Skeletal muscle tissue (tissue), 4 donors: ENCODE data around the gene BCL10. TPM values are rescaled to one million over a fixed set of nuclear protein-coding genes. Genes with fewer than 3 reads are reported as not detected.

Experiments used
- H3K27ac ChIP-seq: one replicate; pipeline ENCODE4 v1.7.0; 2013; ENCODE audit warnings: mild to moderate bottlenecking, low read depth, low read length, inconsistent platforms
- H3K27me3 ChIP-seq, 3 donors: one replicate each; pipeline ENCODE4 v1.7.0; 2013; ENCODE audit warnings: low read length in 3 of 3; ENCODE audit not compliant: control insufficient read depth in 3 of 3, insufficient read depth in 3 of 3
- H3K36me3 ChIP-seq, 3 donors: one replicate each; pipeline ENCODE4 v1.7.0; 2013; ENCODE audit warnings: low read length in 3 of 3; ENCODE audit not compliant: control insufficient read depth in 3 of 3, insufficient read depth in 3 of 3
- H3K4me1 ChIP-seq, 3 donors: one replicate each; pipeline ENCODE4 v1.7.0; 2013; ENCODE audit warnings: low read length in 3 of 3, mild to moderate bottlenecking in 3 of 3; ENCODE audit not compliant: control insufficient read depth in 3 of 3, insufficient read depth in 3 of 3
- H3K4me3 ChIP-seq, 3 donors: one replicate each; pipeline ENCODE4 v1.7.0; 2013; ENCODE audit warnings: low read length in 3 of 3
- H3K9ac ChIP-seq, 3 donors: one replicate each; pipeline ENCODE4 v1.7.0; 2013; ENCODE audit warnings: low read length in 3 of 3, mild to moderate bottlenecking in 3 of 3, moderate library complexity in 2 of 3, low read depth in 1 of 3
- H3K9me3 ChIP-seq, 3 donors: one replicate each; pipeline ENCODE4 v1.7.0; 2013; ENCODE audit warnings: low read length in 3 of 3; ENCODE audit not compliant: control insufficient read depth in 3 of 3
- total RNA-seq: library from RNA; depleted of rRNA; stranded (reverse); fragments of >200 nt; gene quantifications from one replicate; pipeline ENCODE4 v1.2.3, GENCODE V29; 2014
- donor health status: Osteomylitis.

The BCL10 gene
- total RNA-seq = 15.7 TPM

GRCh38 chr1:85276215-85276977 is at the start of gene BCL10:
BCL10 (minus strand) TSS chr1:85276632; CDS start chr1:85276352, 280 bp downstream.
- H3K36me3 ChIP-seq = peaks cover 0 to 2% (median 0%) of the 10 kb centered on the region in 3 donors
- peak within 1 kb of the TSS; percentile 93 to 99 (median 97) for H3K9ac ChIP-seq
- H3K27me3 ChIP-seq = no peaks in the 10 kb centered on the region
- peaks cover 15 to 32% (median 19%) of the 10 kb centered on the region in 3 donors for H3K4me1 ChIP-seq
- peak within 1 kb of the TSS; percentile 97 to 100 (median 99) for H3K4me3 ChIP-seq
- H3K27ac ChIP-seq = peak within 1 kb of the TSS; percentile 96
- H3K9me3 ChIP-seq = no peaks in the 10 kb centered on the region

DNA sequence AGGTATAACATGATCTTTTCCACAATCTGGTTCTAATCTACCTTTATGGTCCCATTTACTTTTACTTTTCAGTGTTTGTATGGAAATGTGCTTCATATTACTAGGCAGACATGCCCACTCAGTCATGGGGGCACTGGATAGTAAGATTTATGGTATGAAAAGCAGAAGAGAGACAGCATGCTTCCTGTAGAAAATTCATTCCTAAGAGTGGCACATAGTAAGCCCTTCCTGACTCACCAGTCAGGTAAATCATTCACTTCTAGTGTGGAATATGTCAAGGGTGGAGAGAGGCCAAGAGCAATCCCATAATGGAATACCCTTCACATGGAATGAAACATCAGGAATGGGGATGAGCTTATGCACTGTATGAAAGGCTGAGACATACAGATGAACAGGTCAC is 49.5 kb upstream of the BCL10 start:
- Histone ChIP-seq H3K9ac (no peak overlapping the region), H3K4me1 (peaks cover 15 to 20% (median 18%) of the 10 kb centered on the region in 3 donors), H3K27ac (no peak overlapping the region), H3K4me3 (no peak overlapping the region), H3K9me3 (no peaks in the 10 kb centered on the region), H3K36me3 (no peaks in the 10 kb centered on the region), H3K27me3 (no peaks in the 10 kb centered on the region)

- Histone ChIP-seq H3K4me1 (peaks cover 0 to 2% (median 2%) of the 10 kb centered on the region in 3 donors), H3K9ac (no peak overlapping the region), H3K36me3 (no peaks in the 10 kb centered on the region), H3K27me3 (no peaks in the 10 kb centered on the region), H3K4me3 (no peak overlapping the region), H3K9me3 (no peaks in the 10 kb centered on the region), H3K27ac (no peak overlapping the region)
Observed at GRCh38 chr1:85323770-85324169, 47.3 kb upstream of the BCL10 start.

GRCh38 chr1:85322655-85323054 is 46.2 kb upstream of the BCL10 start:
- no peaks in the 10 kb centered on the region for H3K36me3 ChIP-seq
- no peak overlapping the region for H3K9ac ChIP-seq
- H3K4me1 ChIP-seq = peaks cover 0 to 2% (median 0%) of the 10 kb centered on the region in 3 donors
- H3K9me3 ChIP-seq = no peaks in the 10 kb centered on the region
- H3K27me3 ChIP-seq = no peaks in the 10 kb centered on the region
- H3K4me3 ChIP-seq = no peak overlapping the region
- no peak overlapping the region for H3K27ac ChIP-seq

DNA sequence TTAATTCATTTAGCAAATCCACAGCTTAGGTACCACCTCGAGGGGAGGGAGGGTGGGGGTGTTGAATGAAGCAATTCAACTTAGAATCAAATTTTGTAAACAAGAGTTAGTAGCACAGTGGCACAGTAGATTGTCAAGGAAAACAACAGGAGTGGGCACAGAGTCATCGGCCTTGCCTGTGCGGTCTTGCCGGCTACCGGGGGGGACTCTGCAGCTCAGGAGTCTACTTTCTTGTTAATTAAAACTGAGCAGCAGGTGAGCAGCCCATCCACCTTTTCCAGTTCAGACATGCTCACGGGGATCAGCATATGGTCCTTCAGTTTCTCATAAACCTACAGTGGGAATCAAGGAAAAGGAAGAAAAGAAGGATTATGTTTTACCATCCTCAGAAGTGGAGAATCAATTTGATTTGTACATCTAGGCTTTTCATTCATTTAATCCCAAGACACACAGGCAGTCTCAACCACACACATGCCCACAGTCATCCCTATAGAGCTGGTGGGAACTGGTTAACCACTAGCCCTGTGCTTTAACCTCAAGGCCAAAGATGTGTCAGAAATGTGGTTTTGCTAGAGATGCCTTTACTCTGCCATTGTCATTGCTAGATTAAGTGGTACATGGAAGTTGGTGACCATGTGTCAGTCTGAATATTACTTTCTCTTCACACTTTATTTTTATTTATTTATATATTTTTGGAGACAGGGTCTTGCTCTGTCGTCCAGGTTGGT is 45.0 kb upstream of the BCL10 start:
- H3K27me3 ChIP-seq = no peaks in the 10 kb centered on the region
- no peak overlapping the region for H3K4me3 ChIP-seq
- peaks cover 0 to 6% (median 5%) of the 10 kb centered on the region in 3 donors for H3K4me1 ChIP-seq
- no peak overlapping the region for H3K27ac ChIP-seq
- H3K9ac ChIP-seq = no peak overlapping the region
- H3K9me3 ChIP-seq = no peaks in the 10 kb centered on the region
- H3K36me3 ChIP-seq = no peaks in the 10 kb centered on the region

GRCh38 chr1:85320371-85321131 is 44.1 kb upstream of the BCL10 start:
- Histone ChIP-seq H3K36me3 (no peaks in the 10 kb centered on the region), H3K9ac (no peak overlapping the region), H3K4me3 (no peak overlapping the region), H3K27me3 (no peaks in the 10 kb centered on the region), H3K27ac (no peak overlapping the region), H3K4me1 (peaks cover 3 to 8% (median 8%) of the 10 kb centered on the region in 3 donors), H3K9me3 (no peaks in the 10 kb centered on the region)

GRCh38 chr1:85319931-85320330 is 43.5 kb upstream of the BCL10 start:
- H3K9me3 ChIP-seq = no peaks in the 10 kb centered on the region
- H3K27ac ChIP-seq = no peak overlapping the region
- no peaks in the 10 kb centered on the region for H3K36me3 ChIP-seq
- no peaks in the 10 kb centered on the region for H3K27me3 ChIP-seq
- H3K4me3 ChIP-seq = no peak overlapping the region
- H3K4me1 ChIP-seq = peaks cover 7 to 13% (median 11%) of the 10 kb centered on the region in 3 donors
- H3K9ac ChIP-seq = no peak overlapping the region

DNA sequence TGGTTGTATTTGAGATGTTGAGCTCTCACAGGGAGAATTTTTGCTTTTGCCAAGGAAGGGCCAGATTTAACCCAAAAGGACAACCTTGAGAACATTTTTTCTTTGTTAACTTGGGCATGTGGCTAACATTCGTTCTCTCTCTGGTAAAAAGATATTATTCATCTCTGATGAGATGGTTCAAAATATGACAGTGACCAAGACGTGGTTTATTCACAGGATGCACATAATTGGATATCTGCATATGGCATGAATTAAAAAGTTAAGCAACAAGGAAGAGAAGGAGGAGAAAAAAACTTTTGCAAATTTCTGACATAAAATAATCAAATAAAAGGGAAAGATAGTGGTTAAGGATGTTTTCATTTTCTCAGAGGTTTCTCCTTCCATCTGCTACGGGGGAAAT is 43.1 kb upstream of the BCL10 start:
- Histone ChIP-seq H3K4me3 (no peak overlapping the region), H3K4me1 (peaks cover 11 to 17% (median 15%) of the 10 kb centered on the region in 3 donors), H3K27ac (no peak overlapping the region), H3K36me3 (no peaks in the 10 kb centered on the region), H3K27me3 (no peaks in the 10 kb centered on the region), H3K9me3 (no peaks in the 10 kb centered on the region), H3K9ac (no peak overlapping the region)

DNA sequence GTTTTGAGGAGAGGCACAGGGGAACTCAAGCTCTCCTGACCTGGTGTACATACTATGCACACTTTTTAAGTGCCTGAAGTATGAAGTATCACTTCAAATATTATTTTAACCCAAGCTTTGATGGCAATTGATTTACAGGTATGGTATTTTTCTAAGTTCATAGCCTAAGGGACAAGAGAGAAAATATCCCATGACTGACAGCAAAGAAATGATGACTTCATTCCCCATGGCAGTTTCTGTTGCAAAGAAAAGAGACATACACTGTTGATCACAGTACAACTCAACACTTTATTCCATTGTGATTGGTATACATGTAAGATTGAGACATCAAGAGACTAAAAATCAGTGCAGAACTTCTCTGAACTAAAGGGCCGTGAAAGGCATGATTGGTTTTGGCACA is 41.8 kb upstream of the BCL10 start:
- Histone ChIP-seq H3K27me3 (no peaks in the 10 kb centered on the region), H3K4me3 (no peak overlapping the region), H3K36me3 (no peaks in the 10 kb centered on the region), H3K9me3 (no peaks in the 10 kb centered on the region), H3K9ac (no peak overlapping the region), H3K4me1 (peaks cover 20 to 29% (median 25%) of the 10 kb centered on the region in 3 donors), H3K27ac (no peak overlapping the region)
